K562 (cell line): ENCODE measurements around the gene IGF2R.

Experiments used
- ADNP ChIP-seq: fragments of 200-800 bp; sonication (Bioruptor generic); IDR thresholded peaks from 2 replicates; pipeline ENCODE4 v1.6.1; 2016; ENCODE audit warnings: missing genetic modification characterization, missing compliant biosample characterization
- BMI1 ChIP-seq: fragments of 150-350 bp; IDR thresholded peaks from 2 replicates; pipeline ENCODE4 v1.6.1; 2014; ENCODE audit warnings: low read length
- CGGBP1 ChIP-seq: fragments of 250-450 bp; sonication (Bioruptor Pico); IDR thresholded peaks from 2 replicates; pipeline ENCODE4 v1.9.0; 2021; ENCODE audit warnings: mild to moderate bottlenecking
- EZH2 ChIP-seq: IDR thresholded peaks from 2 replicates; pipeline ENCODE4 v1.6.1; 2012; ENCODE audit warnings: low read depth, mild to moderate bottlenecking, inconsistent platforms, low read length, borderline replicate concordance
- FOXA3 ChIP-seq, 2 experiments: fragments of 450-650 bp in 1 of 2; sonication (generic) in 1 of 2; formaldehyde crosslinking; IDR thresholded peaks in 1 of 2; conservative IDR thresholded peaks in 1 of 2; 2 replicates each; pipeline versions ENCODE4 v1.4.0 to v1.8.0; 2020 to 2022; ENCODE audit warnings: mild to moderate bottlenecking in 2 of 2, missing genetic modification reagents in 1 of 2
- GABPA ChIP-seq: fragments of 200-800 bp; sonication (Bioruptor generic); conservative IDR thresholded peaks from 2 replicates; pipeline ENCODE4 v1.6.1; 2016; ENCODE audit warnings: low read depth, missing genetic modification characterization, missing compliant biosample characterization
- GTF3C2 ChIP-seq: IDR thresholded peaks from 3 replicates; pipeline ENCODE4 v1.6.1; 2011; ENCODE audit warnings: borderline replicate concordance, mild to moderate bottlenecking, moderate library complexity; ENCODE audit not compliant: insufficient read length; ENCODE audit errors: extremely low read depth
- HOXB6 ChIP-seq: fragments of 250-450 bp; sonication (Bioruptor Pico); IDR thresholded peaks from 2 replicates; pipeline ENCODE4 v1.5.1; 2022; ENCODE audit warnings: mild to moderate bottlenecking, borderline replicate concordance
- IRF2 ChIP-seq: sonication (generic); formaldehyde crosslinking; IDR thresholded peaks from 2 replicates; pipeline ENCODE4 v1.8.1; 2022; ENCODE audit warnings: mild to moderate bottlenecking, missing genetic modification reagents
- JUN ChIP-seq, 2 experiments: sonication (generic) in 1 of 2; formaldehyde crosslinking in 1 of 2; IDR thresholded peaks; 2 replicates each; pipeline versions ENCODE4 v1.6.1 to v1.8.0; 2012 to 2022; ENCODE audit warnings: borderline replicate concordance in 2 of 2, mild to moderate bottlenecking in 2 of 2, improper control_type of control experiment in 1 of 2, low read depth in 1 of 2, low read length in 1 of 2, missing genetic modification reagents in 1 of 2
- ZBTB11 ChIP-seq, 3 experiments: fragments of 200-800 bp in 1 of 3; fragments of 250-450 bp in 1 of 3; fragments of 450-650 bp in 1 of 3; sonication (Bioruptor Pico) in 1 of 3; sonication (Bioruptor generic) in 1 of 3; formaldehyde crosslinking in 1 of 3; IDR thresholded peaks; 2 replicates each; pipeline versions ENCODE4 v1.6.1 to v1.8.0; 2016 to 2022; ENCODE audit warnings: mild to moderate bottlenecking in 2 of 3, missing genetic modification characterization in 2 of 3, missing compliant biosample characterization in 1 of 3, moderate library complexity in 1 of 3
- ZNF24 ChIP-seq: fragments of 450-650 bp; IDR thresholded peaks from 2 replicates; pipeline ENCODE4 v1.6.1; 2016
- ZNF830 ChIP-seq: fragments of 250-450 bp; sonication (Bioruptor Pico); IDR thresholded peaks from 2 replicates; pipeline ENCODE4 v1.5.0; 2021; ENCODE audit warnings: mild to moderate bottlenecking

GRCh38 chr6:160005211-160005610 is 36.3 kb downstream of the IGF2R start:
- TF ChIP-seq GABPA (tag), result no peak
- TF ChIP-seq ADNP (tag), result no peak
- no peak for TF ChIP-seq JUN (IDR thresholded peaks at IDR 0.05; ENCODE audit: borderline replicate concordance, low read depth, low read length)
- no peak for TF ChIP-seq JUN (CRISPR knock-in tag; IDR thresholded peaks at IDR 0.05; ENCODE audit: borderline replicate concordance)
- no peak for TF ChIP-seq GTF3C2
- no peak for TF ChIP-seq HOXB6 (CRISPR knock-in tag)
- no peak for TF ChIP-seq CGGBP1 (CRISPR knock-in tag)
- TF ChIP-seq IRF2 (CRISPR knock-in tag), result no peak
- TF ChIP-seq BMI1, result no peak
- TF ChIP-seq ZNF24, result no peak
- no peak for TF ChIP-seq ZNF830 (CRISPR knock-in tag)
- no peak for TF ChIP-seq ZBTB11 (CRISPR knock-in tag; IDR thresholded peaks at IDR 0.05)
- no peak for TF ChIP-seq EZH2
- TF ChIP-seq FOXA3 (CRISPR knock-in tag; conservative IDR thresholded peaks at IDR 0.05 in 1 of 2, IDR thresholded peaks at IDR 0.05 in 1 of 2), result no peak
